Heart left ventricle (tissue), 16 donors: Measurements from ENCODE around the gene NUDT5. TPM values are rescaled to one million over a fixed set of nuclear protein-coding genes. Genes with fewer than 3 reads are reported as not detected.
A peak's percentile ranks its signal among the peaks of the same experiment; 100 is the strongest.
"Not testable (repeated sequence)": the region's sequence is repeated elsewhere in the genome, so short reads cannot be mapped to it uniquely, and the experiment has no call there.

Source experiments
- ATAC-seq, 4 donors: fragments of 200-7000 bp; cut with Tn5 transposase; one replicate each; pipeline ENCODE4 v1.9.1; 2020 to 2022; ENCODE audit warnings: moderate library complexity in 4 of 4, mild to moderate bottlenecking in 3 of 4, moderate number of reproducible peaks in 1 of 4
- DNase-seq, 5 donors: peaks; one replicate each; pipeline ENCODE4 v3.0.0-alpha.2; 2020
- H3K27ac ChIP-seq, 12 donors: fragments of 200-600 bp; sonication (generic) in 4 of 12; one replicate each; pipeline versions ENCODE4 v1.5.0 to v1.8.0; 2016 to 2022; ENCODE audit warnings: mild to moderate bottlenecking in 2 of 12
- H3K27me3 ChIP-seq, 9 donors: fragments of 200-600 bp; sonication (generic) in 2 of 9; one replicate each; pipeline versions ENCODE4 v1.5.1 to v1.8.0; 2016 to 2022; ENCODE audit warnings: mild to moderate bottlenecking in 3 of 9
- H3K36me3 ChIP-seq, 9 donors: fragments of 200-600 bp; sonication (generic) in 2 of 9; one replicate each; pipeline versions ENCODE4 v1.5.0 to v1.8.0; 2018 to 2022; ENCODE audit warnings: mild to moderate bottlenecking in 2 of 9
- H3K4me1 ChIP-seq, 12 donors: fragments of 200-600 bp; sonication (generic) in 4 of 12; one replicate each; pipeline versions ENCODE4 v1.5.0 to v1.8.0; 2016 to 2022; ENCODE audit warnings: mild to moderate bottlenecking in 3 of 12
- H3K4me3 ChIP-seq, 12 donors: fragments of 200-600 bp; sonication (generic) in 4 of 12; one replicate each; pipeline versions ENCODE4 v1.5.0 to v1.8.0; 2017 to 2022; ENCODE audit warnings: mild to moderate bottlenecking in 9 of 12, moderate library complexity in 4 of 12
- H3K9me3 ChIP-seq, 12 donors: fragments of 200-600 bp; sonication (generic) in 4 of 12; one replicate each; pipeline versions ENCODE4 v1.5.0 to v1.8.0; 2016 to 2022; ENCODE audit warnings: mild to moderate bottlenecking in 1 of 12
- POLR2A ChIP-seq, 2 donors: fragments of 450-650 bp; IDR thresholded peaks; one replicate each; pipeline ENCODE4 v1.6.1; 2017; ENCODE audit warnings: antibody characterized with exemption in 2 of 2, mild to moderate bottlenecking in 2 of 2, moderate library complexity in 2 of 2
- WGBS, 4 donors: extraction: QIAGEN DNeasy Blood & Tissue Kit in 2 of 4; methylation state at CpG; one replicate each; pipeline versions ENCODE4 v1.1.5 to v1.1.7; 2013 to 2018; 5-methylcytosine and 5-hydroxymethylcytosine counted together
- intact Hi-C, 10 donors: fragments of 100-400 bp; cut with DNase I; formaldehyde crosslinking; loops; one replicate each; pipeline versions ENCODE4 v1.11.1 to v1.14.2; 2022
- polyA plus RNA-seq, 2 donors: library from polyadenylated mRNA; stranded (reverse); fragments of 200-250 nt; gene quantifications; one replicate each; pipeline ENCODE4 v1.2.3, GENCODE V29; 2013
- total RNA-seq, 9 donors: library from RNA; depleted of rRNA in 2 of 9; stranded (reverse); fragments of >200 nt in 2 of 9; fragmentation: NEBNext Ultra II Directional in 3 of 9; extraction: Animal tissue kit (Norgen Biotek cat#: 25700) in 3 of 9; gene quantifications; one replicate each; pipeline versions ENCODE4 v1.1.0 to v1.2.4, GENCODE V29; 2016 to 2023
- TF ChIP-seq, protein P1 (sequence below), 12 donors: fragments of 200-600 bp; sonication (generic) in 4 of 12; IDR thresholded peaks; one replicate each; pipeline versions ENCODE4 v1.5.0 to v1.8.0; 2018 to 2022; ENCODE audit warnings: antibody characterized with exemption in 12 of 12, mild to moderate bottlenecking in 5 of 12
- donor health status: ischemic (EF 13 %, LVEDD 7.1; RV severe dilation, severe dysfunction).
- donor health status: healthy with polysubstance abuse.
- donor health status: DM: no; HTN: yes; CAD: no.
- donor health status: DM: no; HTN: no; CAD: no.
- donor health status: ischemic (EF 25% LVEDD 6.9; RV normal size, moderate dysfunction).
- donor health status: ischemic (EF 25% LVEDD 5.7; RV mildly dilated, moderate dysfunction).
- donor health status: healthy.
- donor health status: DM: yes; HTN: yes; CAD: no.
- donor health status: ischemic (EF 35%, LVEDD 5.7; RV mildly dilated, moderate dysfunction).
- donor health status: nonischemic (EF 11% LVEDD 7.7; RV severe dilation, severe dysfunction).
- donor health status: DM: yes; HTN: yes; CAD: no.
- donor health status: PGD.
- donor health status: ischemic (EF 29% LVEDD 5.4; RV normal size, mild dysfunction).
- donor health status: nonischemic (EF 23%, LVEDD 6.1; RV moderate dilation, normal function).

The NUDT5 gene
- total and polyA plus RNA-seq, 11 donors, result 5.0 to 23.3 (median 9.2) TPM

GRCh38 chr10:12238821-12239220 lies 43.1 kb upstream of the NUDT5 start:
- WGBS, 4 donors, result 94 to 98% (median 96%) methylated on average over 8 of the region's 8 CpGs
- H3K9me3 ChIP-seq, result no peaks in the 10 kb centered on the region
- H3K4me3 ChIP-seq, result no peak overlapping the region
- peaks cover 0 to 68% (median 61%) of the 10 kb centered on the region in 9 donors for H3K36me3 ChIP-seq
- peak overlapping the region in 4 of 12 donors; percentile 13 to 51 (median 42) for H3K27ac ChIP-seq
- intact Hi-C loops, result no loop called here
- no peaks in the 10 kb centered on the region for H3K27me3 ChIP-seq
- DNase-seq (no peak), ATAC-seq (no peak)
- H3K4me1 ChIP-seq, result peaks cover 4 to 34% (median 28%) of the 10 kb centered on the region in 12 donors
- TF ChIP-seq POLR2A (IDR thresholded peaks at IDR 0.05), result no peak
- TF ChIP-seq, protein P1, sequence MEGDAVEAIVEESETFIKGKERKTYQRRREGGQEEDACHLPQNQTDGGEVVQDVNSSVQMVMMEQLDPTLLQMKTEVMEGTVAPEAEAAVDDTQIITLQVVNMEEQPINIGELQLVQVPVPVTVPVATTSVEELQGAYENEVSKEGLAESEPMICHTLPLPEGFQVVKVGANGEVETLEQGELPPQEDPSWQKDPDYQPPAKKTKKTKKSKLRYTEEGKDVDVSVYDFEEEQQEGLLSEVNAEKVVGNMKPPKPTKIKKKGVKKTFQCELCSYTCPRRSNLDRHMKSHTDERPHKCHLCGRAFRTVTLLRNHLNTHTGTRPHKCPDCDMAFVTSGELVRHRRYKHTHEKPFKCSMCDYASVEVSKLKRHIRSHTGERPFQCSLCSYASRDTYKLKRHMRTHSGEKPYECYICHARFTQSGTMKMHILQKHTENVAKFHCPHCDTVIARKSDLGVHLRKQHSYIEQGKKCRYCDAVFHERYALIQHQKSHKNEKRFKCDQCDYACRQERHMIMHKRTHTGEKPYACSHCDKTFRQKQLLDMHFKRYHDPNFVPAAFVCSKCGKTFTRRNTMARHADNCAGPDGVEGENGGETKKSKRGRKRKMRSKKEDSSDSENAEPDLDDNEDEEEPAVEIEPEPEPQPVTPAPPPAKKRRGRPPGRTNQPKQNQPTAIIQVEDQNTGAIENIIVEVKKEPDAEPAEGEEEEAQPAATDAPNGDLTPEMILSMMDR (IDR thresholded peaks at IDR 0.05), result no peak

DNA sequence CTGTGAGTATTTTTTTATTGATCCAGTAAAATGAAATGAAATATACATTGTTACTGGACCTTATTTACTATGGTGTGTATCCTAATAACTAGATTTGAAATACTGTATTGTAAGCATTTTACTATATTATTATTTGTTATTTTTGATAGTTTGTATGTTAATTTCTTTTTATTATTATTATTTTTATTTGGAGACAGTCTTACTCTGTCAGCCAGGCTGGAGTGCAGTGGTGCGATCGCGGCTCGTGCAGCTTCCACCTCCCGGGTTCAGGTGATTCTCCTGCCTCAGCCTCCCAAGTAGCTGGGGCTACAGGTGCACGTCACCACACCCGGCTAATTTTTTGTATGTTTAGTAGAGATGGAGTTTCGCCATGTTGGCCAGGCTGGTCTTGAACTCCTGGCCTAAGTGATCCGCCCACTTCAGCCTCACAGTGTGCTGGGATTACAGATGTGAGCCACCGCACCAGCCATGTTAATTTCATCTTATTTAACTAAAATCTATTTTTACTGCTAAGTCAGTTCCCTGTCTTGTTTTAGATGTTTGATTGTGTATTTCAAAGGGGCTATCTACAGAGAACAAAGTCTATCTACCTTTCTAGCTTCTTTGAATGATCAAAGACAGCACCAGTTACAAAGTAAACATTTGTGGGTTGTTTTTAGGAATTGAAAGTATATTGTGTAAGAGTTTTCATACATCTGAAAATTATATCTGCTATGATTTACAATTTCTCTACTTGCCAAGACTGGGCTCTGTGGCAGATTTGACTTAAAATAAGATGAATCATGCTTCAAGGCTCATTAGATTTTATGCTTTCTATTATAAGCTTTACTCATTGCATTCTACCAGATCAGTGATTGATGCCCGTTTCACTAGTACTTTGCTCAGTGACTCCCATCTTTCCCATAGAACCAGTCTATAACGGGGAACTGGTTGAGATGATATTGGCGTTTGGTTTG lies 41.9 kb upstream of the NUDT5 start:
- Histone ChIP-seq H3K27me3 (no peaks in the 10 kb centered on the region), H3K36me3 (peaks cover 0 to 78% (median 65%) of the 10 kb centered on the region in 9 donors), H3K4me1 (peaks cover 4 to 34% (median 24%) of the 10 kb centered on the region in 12 donors), H3K9me3 (no peaks in the 10 kb centered on the region), H3K27ac (peak overlapping the region in 1 of 12 donors; percentile 55), H3K4me3 (no peak overlapping the region)
- WGBS, 4 donors, result 95 to 99% (median 97%) methylated on average over 13 of the region's 13 CpGs
- ATAC-seq (no peak), DNase-seq (no peak)
- TF ChIP-seq, protein P1 (IDR thresholded peaks at IDR 0.05), result no peak
- TF ChIP-seq POLR2A (IDR thresholded peaks at IDR 0.05), result no peak
- intact Hi-C loops, result no loop called here

DNA sequence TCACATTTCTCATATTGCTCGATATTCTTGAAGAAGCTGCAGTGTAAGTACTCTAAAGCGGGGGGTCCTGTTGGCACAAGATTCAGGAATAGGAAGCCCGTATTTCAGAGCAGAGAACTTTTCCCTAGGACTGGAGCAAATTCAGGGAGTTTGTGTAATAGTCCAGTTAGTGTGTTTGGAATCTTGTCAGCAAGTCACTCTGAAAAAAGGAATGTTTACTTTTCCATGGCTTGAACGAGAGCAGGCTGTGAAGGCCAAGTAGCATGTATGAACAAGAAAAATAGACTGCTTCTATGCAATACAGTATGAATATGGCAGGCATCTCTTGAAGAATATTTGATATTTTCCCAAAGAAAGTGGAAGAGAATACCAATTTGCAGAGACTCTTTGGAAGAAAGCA lies 40.1 kb upstream of the NUDT5 start:
- H3K4me3 ChIP-seq, result no peak overlapping the region
- TF ChIP-seq, protein P1 (IDR thresholded peaks at IDR 0.05), result no peak
- TF ChIP-seq POLR2A (IDR thresholded peaks at IDR 0.05), result no peak
- peaks cover 0 to 96% (median 80%) of the 10 kb centered on the region in 9 donors for H3K36me3 ChIP-seq
- 60 to 69% (median 65%) methylated on average over 4 of the region's 4 CpGs for WGBS, 4 donors
- H3K27ac ChIP-seq, result peak overlapping the region; percentile 5 to 72 (median 64)
- no peak for DNase-seq
- intact Hi-C loops, result loop anchor here in 1 of 10 donors (2.0 kb wide), 1 partner anchor 29 kb away; no protein-coding TSS in a partner anchor
- peak in 1 of 4 donors; percentile 26 for ATAC-seq
- no peaks in the 10 kb centered on the region for H3K27me3 ChIP-seq
- H3K9me3 ChIP-seq, result no peaks in the 10 kb centered on the region
- peaks cover 0 to 16% (median 7%) of the 10 kb centered on the region in 12 donors for H3K4me1 ChIP-seq

DNA sequence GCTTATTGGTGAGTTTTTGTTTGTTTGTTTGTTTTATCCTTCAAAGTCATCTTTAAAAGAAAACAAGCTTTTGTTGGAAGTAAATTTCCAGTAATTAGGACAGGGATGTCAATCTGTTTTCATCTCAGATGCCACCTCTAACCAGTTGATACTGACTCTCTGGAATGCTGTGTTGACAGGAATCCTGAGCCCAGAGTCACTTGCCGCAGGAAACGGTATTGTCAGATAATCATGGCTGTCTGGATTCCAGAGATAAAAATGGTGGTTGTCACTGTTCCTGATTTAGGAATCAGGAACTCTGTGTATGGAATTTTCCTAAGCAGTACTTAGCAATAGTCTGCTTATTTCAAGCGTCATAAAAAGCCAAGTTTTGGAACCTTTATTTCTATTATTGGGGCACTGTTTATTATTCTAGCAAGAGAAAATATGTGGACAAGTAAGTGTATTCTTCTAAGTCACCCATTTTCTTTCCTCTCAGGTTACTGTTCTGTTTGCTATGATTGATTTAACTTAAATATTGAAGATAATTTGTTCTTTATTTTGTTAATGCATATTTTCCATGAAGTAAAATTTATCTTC lies 39.5 kb upstream of the NUDT5 start:
- Histone ChIP-seq H3K36me3 (peaks cover 0 to 98% (median 80%) of the 10 kb centered on the region in 9 donors), H3K9me3 (no peaks in the 10 kb centered on the region), H3K4me3 (no peak overlapping the region), H3K27ac (peak overlapping the region; percentile 21 to 72 (median 64)), H3K27me3 (no peaks in the 10 kb centered on the region), H3K4me1 (peaks cover 0 to 13% (median 5%) of the 10 kb centered on the region in 12 donors)
- 34 to 47% (median 44%) methylated on average over 3 of the region's 3 CpGs for WGBS, 4 donors
- ATAC-seq (peak; percentile 75 to 81 (median 78)), DNase-seq (no peak)
- TF ChIP-seq, protein P1 (IDR thresholded peaks at IDR 0.05), result no peak
- no peak for TF ChIP-seq POLR2A (IDR thresholded peaks at IDR 0.05)
- intact Hi-C loops, result loop anchor here in 1 of 10 donors (2.0 kb wide), 1 partner anchor 30 kb away; no protein-coding TSS in a partner anchor

GRCh38 chr10:12234687-12235086 lies 39.0 kb upstream of the NUDT5 start:
- Histone ChIP-seq H3K27ac (peak overlapping the region; percentile 21 to 72 (median 64)), H3K36me3 (peaks cover 0 to 100% (median 79%) of the 10 kb centered on the region in 9 donors), H3K4me1 (peaks cover 0 to 13% (median 5%) of the 10 kb centered on the region in 12 donors)
- H3K27me3 ChIP-seq, DNase-seq, H3K4me3 ChIP-seq, H3K9me3 ChIP-seq: not testable (repeated sequence)
- intact Hi-C loops, result loop anchor here in 1 of 10 donors (2.0 kb wide), 1 partner anchor 30 kb away; no protein-coding TSS in a partner anchor
- ATAC-seq, result peak in 3 of 4 donors; percentile 34 to 49 (median 35)
- WGBS, 4 donors, result 54 to 68% (median 62%) methylated on average over 5 of the region's 5 CpGs
